Kidney (tissue), 14 donors: Measurements from ENCODE around the gene TECRL. TPM values are rescaled to one million over a fixed set of nuclear protein-coding genes. Genes with fewer than 3 reads are reported as not detected.

ENCODE experiments used
- DNase-seq, 5 donors: peaks; one replicate each; pipeline ENCODE4 v3.0.0-alpha.2; 2013 to 2020
- FAIRE-seq: peaks from 2 replicates; lab custom pipeline; 2012; peaks lifted over from hg19 to GRCh38; lab: Jason Lieb, UNC
- H3K27ac ChIP-seq, 2 donors: one replicate each; pipeline ENCODE4 v1.7.0; 2013; ENCODE audit warnings: low read depth in 2 of 2, low read length in 2 of 2, inconsistent platforms in 1 of 2
- H3K27me3 ChIP-seq: one replicate; pipeline ENCODE4 v1.7.1; 2013; ENCODE audit warnings: low read length, inconsistent platforms; ENCODE audit not compliant: control insufficient read depth, insufficient read depth
- H3K36me3 ChIP-seq, 3 donors: one replicate each; pipeline versions ENCODE4 v1.7.0 to v1.7.1; 2013; ENCODE audit warnings: low read length in 3 of 3, control low read depth in 1 of 3, inconsistent platforms in 1 of 3; ENCODE audit not compliant: insufficient read depth in 3 of 3, control insufficient read depth in 2 of 3
- H3K4me1 ChIP-seq, 3 donors: one replicate each; pipeline versions ENCODE4 v1.7.0 to v1.7.1; 2013; ENCODE audit warnings: low read length in 3 of 3, inconsistent platforms in 1 of 3, low read depth in 1 of 3; ENCODE audit not compliant: control insufficient read depth in 2 of 3, insufficient read depth in 2 of 3
- H3K4me3 ChIP-seq, 3 donors: one replicate each; pipeline versions ENCODE4 v1.7.0 to v1.8.1; 2013; ENCODE audit warnings: low read length in 3 of 3, control low read depth in 1 of 3, inconsistent platforms in 1 of 3
- H3K9ac ChIP-seq, 3 donors: one replicate each; pipeline versions ENCODE4 v1.7.0 to v1.7.1; 2013; ENCODE audit warnings: low read length in 3 of 3, control low read depth in 1 of 3, inconsistent platforms in 1 of 3
- H3K9me3 ChIP-seq, 3 donors: one replicate each; pipeline versions ENCODE4 v1.7.0 to v1.7.1; 2013; ENCODE audit warnings: low read length in 3 of 3, control low read depth in 1 of 3, inconsistent platforms in 1 of 3; ENCODE audit not compliant: control insufficient read depth in 2 of 3, insufficient read depth in 1 of 3
- CTCF ChIP-seq: IDR thresholded peaks from 3 replicates; pipeline ENCODE4 v1.5.1; 2012; ENCODE audit warnings: mild to moderate bottlenecking, moderate library complexity, borderline replicate concordance; ENCODE audit not compliant: insufficient read depth; ENCODE audit errors: extremely low read depth
- intact Hi-C: fragments of 100-400 bp; cut with DNase I; formaldehyde crosslinking; loops from one replicate; pipeline ENCODE4 v1.11.1; 2022
- polyA plus RNA-seq: library from polyadenylated mRNA; stranded (reverse); fragments of 350-450 nt; fragmentation: Illumina TruSeq; extraction: RNeasy Lipid Tissue Mini Kit (QIAGEN cat#74804); gene quantifications from one replicate; pipeline ENCODE4 v1.2.3, GENCODE V29; 2014; ENCODE audit warnings: low read depth, low replicate concordance; ENCODE audit not compliant: insufficient read depth
- total RNA-seq: library from RNA; stranded (reverse); fragmentation: NEBNext Ultra II Directional; extraction: Animal tissue kit (Norgen Biotek cat#: 25700); gene quantifications from one replicate; pipeline ENCODE4 v1.2.1, GENCODE V29; 2021
- donor health status: control.
- donor health status: control.
- donor health status: control.
- donor health status: control.
- donor health status: control.
- donor health status: DM: yes; HTN: yes; CAD: no.
- donor health status: Normal renal cell carcinoma (clear cell type).

Gene TECRL
- total and polyA plus RNA-seq, 2 donors from 2014 or later = not detected

- Histone ChIP-seq H3K27ac (no peak overlapping the region), H3K27me3 (no peaks in the 10 kb centered on the region), H3K36me3 (no peaks in the 10 kb centered on the region), H3K9ac (no peak overlapping the region), H3K4me1 (no peaks in the 10 kb centered on the region), H3K4me3 (no peak overlapping the region), H3K9me3 (no peaks in the 10 kb centered on the region)
- intact Hi-C loops = no loop called here
- DNase-seq = no peak
- no peak for TF ChIP-seq CTCF
- no peak for FAIRE-seq
Measured at GRCh38 chr4:64334964-64335363, 74.3 kb downstream of the TECRL start.

GRCh38 chr4:64330143-64330542, 79.1 kb downstream of the TECRL start:
- H3K9me3 ChIP-seq = no peaks in the 10 kb centered on the region
- FAIRE-seq (no peak), DNase-seq (no peak)
- H3K4me3 ChIP-seq = no peak overlapping the region
- H3K4me1 ChIP-seq = no peaks in the 10 kb centered on the region
- H3K36me3 ChIP-seq = no peaks in the 10 kb centered on the region
- no peak overlapping the region for H3K27ac ChIP-seq
- no peak for TF ChIP-seq CTCF
- intact Hi-C loops = no loop called here
- no peak overlapping the region for H3K9ac ChIP-seq
- no peaks in the 10 kb centered on the region for H3K27me3 ChIP-seq

- H3K4me1 ChIP-seq = no peaks in the 10 kb centered on the region
- no peaks in the 10 kb centered on the region for H3K9me3 ChIP-seq
- no peaks in the 10 kb centered on the region for H3K27me3 ChIP-seq
- H3K27ac ChIP-seq = no peak overlapping the region
- FAIRE-seq = no peak
- no peak for DNase-seq
- no peak overlapping the region for H3K9ac ChIP-seq
- no peak overlapping the region for H3K4me3 ChIP-seq
- intact Hi-C loops = no loop called here
- no peaks in the 10 kb centered on the region for H3K36me3 ChIP-seq
- no peak for TF ChIP-seq CTCF
Measured at GRCh38 chr4:64327237-64327636, 82.0 kb downstream of the TECRL start.

GRCh38 chr4:64326507-64326906, 82.7 kb downstream of the TECRL start:
- FAIRE-seq = no peak
- Histone ChIP-seq H3K4me1 (no peaks in the 10 kb centered on the region), H3K9ac (no peak overlapping the region), H3K9me3 (no peaks in the 10 kb centered on the region), H3K27me3 (no peaks in the 10 kb centered on the region), H3K4me3 (no peak overlapping the region), H3K27ac (no peak overlapping the region), H3K36me3 (no peaks in the 10 kb centered on the region)
- no peak for TF ChIP-seq CTCF
- intact Hi-C loops = no loop called here
- no peak for DNase-seq
